Liver (tissue), 9 donors: Measurements from ENCODE around the gene PEX6. TPM values are rescaled to one million over a fixed set of nuclear protein-coding genes. Genes with fewer than 3 reads are reported as not detected.

Source experiments
- DNase-seq: peaks from one replicate; pipeline ENCODE4 v3.0.0-alpha.2; 2017; ENCODE audit warnings: low spot score
- H3K27ac ChIP-seq, 2 donors: one replicate each; pipeline ENCODE4 v1.7.0; 2013; ENCODE audit warnings: inconsistent platforms in 2 of 2, low read length in 2 of 2, control low read depth in 1 of 2, low read depth in 1 of 2, mild to moderate bottlenecking in 1 of 2
- H3K27me3 ChIP-seq, 4 donors: one replicate each; pipeline versions ENCODE4 v1.6.1 to v1.7.0; 2013; ENCODE audit warnings: low read length in 3 of 4, inconsistent platforms in 1 of 4, mild to moderate bottlenecking in 1 of 4, moderate library complexity in 1 of 4; ENCODE audit not compliant: control insufficient read depth in 4 of 4, insufficient read depth in 4 of 4
- H3K36me3 ChIP-seq, 4 donors: one replicate each; pipeline versions ENCODE4 v1.6.1 to v1.7.0; 2013; ENCODE audit warnings: low read length in 3 of 4, mild to moderate bottlenecking in 3 of 4, low read depth in 1 of 4, moderate library complexity in 1 of 4; ENCODE audit not compliant: control insufficient read depth in 4 of 4, insufficient read depth in 3 of 4
- H3K4me1 ChIP-seq, 4 donors: one replicate each; pipeline versions ENCODE4 v1.6.1 to v1.7.0; 2013; ENCODE audit warnings: low read length in 3 of 4, mild to moderate bottlenecking in 3 of 4, moderate library complexity in 1 of 4; ENCODE audit not compliant: control insufficient read depth in 4 of 4, insufficient read depth in 4 of 4
- H3K4me3 ChIP-seq, 3 donors: one replicate each; pipeline versions ENCODE4 v1.6.1 to v1.7.0; 2013; ENCODE audit warnings: low read length in 3 of 3, control low read depth in 1 of 3, low read depth in 1 of 3, mild to moderate bottlenecking in 1 of 3
- H3K9ac ChIP-seq, 2 donors: one replicate each; pipeline ENCODE4 v1.7.0; 2013; ENCODE audit warnings: low read length in 2 of 2, mild to moderate bottlenecking in 2 of 2, moderate library complexity in 2 of 2, control low read depth in 1 of 2, low read depth in 1 of 2
- H3K9me3 ChIP-seq, 4 donors: one replicate each; pipeline versions ENCODE4 v1.6.1 to v1.7.0; 2013; ENCODE audit warnings: low read length in 3 of 4; ENCODE audit not compliant: control insufficient read depth in 4 of 4
- EGR1 ChIP-seq, 2 donors: IDR thresholded peaks; 2 replicates each; pipeline ENCODE4 v1.6.1; 2016 to 2018; ENCODE audit warnings: antibody characterized with exemption in 2 of 2, low read depth in 2 of 2
- FOXA1 ChIP-seq: IDR thresholded peaks from 2 replicates; pipeline ENCODE4 v1.6.1; 2016; ENCODE audit warnings: antibody characterized with exemption
- GABPA ChIP-seq, 2 donors: IDR thresholded peaks in 1 of 2; conservative IDR thresholded peaks in 1 of 2; 2 replicates each; pipeline ENCODE4 v1.6.1; 2016; ENCODE audit warnings: antibody characterized with exemption in 2 of 2, mild to moderate bottlenecking in 1 of 2, moderate library complexity in 1 of 2
- HNF4A ChIP-seq, 2 donors: conservative IDR thresholded peaks; 2 replicates each; pipeline ENCODE4 v1.6.1; 2016; ENCODE audit warnings: antibody characterized with exemption in 2 of 2, mild to moderate bottlenecking in 2 of 2
- HNF4G ChIP-seq: IDR thresholded peaks from 2 replicates; pipeline ENCODE4 v1.6.1; 2016; ENCODE audit warnings: antibody characterized with exemption
- JUND ChIP-seq, 2 donors: IDR thresholded peaks; 2 replicates each; pipeline ENCODE4 v1.6.1; 2016; ENCODE audit warnings: antibody characterized with exemption in 2 of 2
- NR2F2 ChIP-seq: IDR thresholded peaks from 2 replicates; pipeline ENCODE4 v1.6.1; 2016; ENCODE audit warnings: antibody characterized with exemption
- RAD21 ChIP-seq, 2 donors: IDR thresholded peaks; 2 replicates each; pipeline ENCODE4 v1.6.1; 2016; ENCODE audit warnings: antibody characterized with exemption in 2 of 2, mild to moderate bottlenecking in 2 of 2
- RXRA ChIP-seq, 2 donors: IDR thresholded peaks; 2 replicates each; pipeline ENCODE4 v1.6.1; 2017 to 2018; ENCODE audit warnings: antibody characterized with exemption in 2 of 2, mild to moderate bottlenecking in 1 of 2
- SP1 ChIP-seq: IDR thresholded peaks from 2 replicates; pipeline ENCODE4 v1.6.1; 2018; ENCODE audit warnings: antibody characterized with exemption, mild to moderate bottlenecking
- YY1 ChIP-seq: IDR thresholded peaks from 2 replicates; pipeline ENCODE4 v1.6.1; 2016; ENCODE audit warnings: antibody characterized with exemption, mild to moderate bottlenecking
- WGBS: extraction: QIAGEN DNeasy Blood & Tissue Kit; methylation state at CpG from one replicate; pipeline ENCODE4 v1.1.7; 2013; 5-methylcytosine and 5-hydroxymethylcytosine counted together
- polyA plus RNA-seq, 2 donors: library from polyadenylated mRNA; stranded (reverse) in 1 of 2; unstranded in 1 of 2; fragments of 200-250 nt in 1 of 2; fragments of >200 nt in 1 of 2; fragmentation: Nextera tagmentation in 1 of 2; extraction: Ambion mirVana in 1 of 2; gene quantifications; one replicate each; pipeline versions ENCODE4 v1.2.1 to v1.2.3, GENCODE V29; 2013 to 2015
- total RNA-seq, 2 donors: library from RNA; depleted of rRNA; stranded (reverse); fragments of >200 nt; gene quantifications; one replicate each; pipeline ENCODE4 v1.2.3, GENCODE V29; 2014
- TF ChIP-seq, protein P1 (sequence below): IDR thresholded peaks from 2 replicates; pipeline ENCODE4 v1.6.1; 2016; ENCODE audit warnings: antibody characterized with exemption, mild to moderate bottlenecking
- TF ChIP-seq, protein P2 (sequence below): IDR thresholded peaks from 2 replicates; pipeline ENCODE4 v1.6.1; 2016; ENCODE audit warnings: antibody characterized with exemption
- TF ChIP-seq, protein P3 (sequence below): IDR thresholded peaks from 2 replicates; pipeline ENCODE4 v1.6.1; 2016; ENCODE audit warnings: antibody characterized with exemption
- TF ChIP-seq, protein P4 (sequence below): IDR thresholded peaks from 2 replicates; pipeline ENCODE4 v1.6.1; 2016; ENCODE audit warnings: antibody characterized with exemption
- TF ChIP-seq, protein P5 (sequence below): fragments of 150-350 bp; IDR thresholded peaks from 2 replicates; pipeline ENCODE4 v1.5.1; 2017; ENCODE audit warnings: improper control_type of control experiment, low read depth, low read length; ENCODE audit not compliant: missing input control
- donor health status: healthy.
- donor health status: healthy.
- donor health status: healthy.
- donor health status: healthy.
- donor health status: healthy.

PEX6 gene
- total and polyA plus RNA-seq, 4 donors, result 5.4 to 20.7 (median 15.2) TPM

DNA sequence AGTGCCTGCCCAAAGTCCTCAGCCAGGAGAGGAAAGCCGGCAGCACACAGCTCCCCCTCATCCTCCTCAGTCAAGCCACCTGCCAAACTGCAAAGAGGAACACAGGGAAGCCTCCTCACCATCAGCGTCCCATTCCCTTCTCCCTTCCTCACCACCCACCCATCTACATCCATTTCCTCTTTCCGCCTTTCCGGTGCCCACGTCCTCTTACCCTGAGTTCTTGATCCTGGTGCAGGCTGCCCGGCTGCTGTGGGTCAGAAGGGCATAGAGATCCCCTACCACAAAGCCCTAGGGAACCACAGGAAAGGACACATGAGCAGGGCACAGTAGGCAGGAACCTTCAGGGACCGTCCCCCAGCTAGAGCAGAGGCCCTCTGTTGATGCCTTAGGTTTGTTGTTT lies 12.4 kb downstream of the PEX6 start:
- Histone ChIP-seq H3K4me1 (peaks cover 2 to 23% (median 13%) of the 10 kb centered on the region in 4 donors), H3K9me3 (no peaks in the 10 kb centered on the region), H3K4me3 (no peak overlapping the region), H3K27me3 (no peaks in the 10 kb centered on the region), H3K9ac (no peak overlapping the region), H3K27ac (no peak overlapping the region), H3K36me3 (peaks cover 10 to 44% (median 28%) of the 10 kb centered on the region in 4 donors)
- DNase-seq, result no peak
- WGBS, result 76% methylated on average over 7 of the region's 7 CpGs
- TF ChIP-seq, protein P1, sequence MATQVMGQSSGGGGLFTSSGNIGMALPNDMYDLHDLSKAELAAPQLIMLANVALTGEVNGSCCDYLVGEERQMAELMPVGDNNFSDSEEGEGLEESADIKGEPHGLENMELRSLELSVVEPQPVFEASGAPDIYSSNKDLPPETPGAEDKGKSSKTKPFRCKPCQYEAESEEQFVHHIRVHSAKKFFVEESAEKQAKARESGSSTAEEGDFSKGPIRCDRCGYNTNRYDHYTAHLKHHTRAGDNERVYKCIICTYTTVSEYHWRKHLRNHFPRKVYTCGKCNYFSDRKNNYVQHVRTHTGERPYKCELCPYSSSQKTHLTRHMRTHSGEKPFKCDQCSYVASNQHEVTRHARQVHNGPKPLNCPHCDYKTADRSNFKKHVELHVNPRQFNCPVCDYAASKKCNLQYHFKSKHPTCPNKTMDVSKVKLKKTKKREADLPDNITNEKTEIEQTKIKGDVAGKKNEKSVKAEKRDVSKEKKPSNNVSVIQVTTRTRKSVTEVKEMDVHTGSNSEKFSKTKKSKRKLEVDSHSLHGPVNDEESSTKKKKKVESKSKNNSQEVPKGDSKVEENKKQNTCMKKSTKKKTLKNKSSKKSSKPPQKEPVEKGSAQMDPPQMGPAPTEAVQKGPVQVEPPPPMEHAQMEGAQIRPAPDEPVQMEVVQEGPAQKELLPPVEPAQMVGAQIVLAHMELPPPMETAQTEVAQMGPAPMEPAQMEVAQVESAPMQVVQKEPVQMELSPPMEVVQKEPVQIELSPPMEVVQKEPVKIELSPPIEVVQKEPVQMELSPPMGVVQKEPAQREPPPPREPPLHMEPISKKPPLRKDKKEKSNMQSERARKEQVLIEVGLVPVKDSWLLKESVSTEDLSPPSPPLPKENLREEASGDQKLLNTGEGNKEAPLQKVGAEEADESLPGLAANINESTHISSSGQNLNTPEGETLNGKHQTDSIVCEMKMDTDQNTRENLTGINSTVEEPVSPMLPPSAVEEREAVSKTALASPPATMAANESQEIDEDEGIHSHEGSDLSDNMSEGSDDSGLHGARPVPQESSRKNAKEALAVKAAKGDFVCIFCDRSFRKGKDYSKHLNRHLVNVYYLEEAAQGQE, result no peak
- TF ChIP-seq YY1, result no peak
- TF ChIP-seq NR2F2, result no peak
- no peak for TF ChIP-seq HNF4G
- no peak for TF ChIP-seq GABPA (IDR thresholded peaks at IDR 0.05 in 1 of 2, conservative IDR thresholded peaks at IDR 0.05 in 1 of 2)
- no peak for TF ChIP-seq RXRA (IDR thresholded peaks at IDR 0.05)
- TF ChIP-seq, protein P2, sequence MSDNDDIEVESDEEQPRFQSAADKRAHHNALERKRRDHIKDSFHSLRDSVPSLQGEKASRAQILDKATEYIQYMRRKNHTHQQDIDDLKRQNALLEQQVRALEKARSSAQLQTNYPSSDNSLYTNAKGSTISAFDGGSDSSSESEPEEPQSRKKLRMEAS, result no peak
- TF ChIP-seq, protein P3, sequence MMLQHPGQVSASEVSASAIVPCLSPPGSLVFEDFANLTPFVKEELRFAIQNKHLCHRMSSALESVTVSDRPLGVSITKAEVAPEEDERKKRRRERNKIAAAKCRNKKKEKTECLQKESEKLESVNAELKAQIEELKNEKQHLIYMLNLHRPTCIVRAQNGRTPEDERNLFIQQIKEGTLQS, result no peak
- TF ChIP-seq SP1, result no peak
- no peak for TF ChIP-seq FOXA1
- TF ChIP-seq EGR1 (IDR thresholded peaks at IDR 0.05; ENCODE audit: low read depth in 2 of 2), result no peak
- TF ChIP-seq JUND (IDR thresholded peaks at IDR 0.05), result no peak
- no peak for TF ChIP-seq RAD21 (IDR thresholded peaks at IDR 0.05)
- TF ChIP-seq, protein P4, sequence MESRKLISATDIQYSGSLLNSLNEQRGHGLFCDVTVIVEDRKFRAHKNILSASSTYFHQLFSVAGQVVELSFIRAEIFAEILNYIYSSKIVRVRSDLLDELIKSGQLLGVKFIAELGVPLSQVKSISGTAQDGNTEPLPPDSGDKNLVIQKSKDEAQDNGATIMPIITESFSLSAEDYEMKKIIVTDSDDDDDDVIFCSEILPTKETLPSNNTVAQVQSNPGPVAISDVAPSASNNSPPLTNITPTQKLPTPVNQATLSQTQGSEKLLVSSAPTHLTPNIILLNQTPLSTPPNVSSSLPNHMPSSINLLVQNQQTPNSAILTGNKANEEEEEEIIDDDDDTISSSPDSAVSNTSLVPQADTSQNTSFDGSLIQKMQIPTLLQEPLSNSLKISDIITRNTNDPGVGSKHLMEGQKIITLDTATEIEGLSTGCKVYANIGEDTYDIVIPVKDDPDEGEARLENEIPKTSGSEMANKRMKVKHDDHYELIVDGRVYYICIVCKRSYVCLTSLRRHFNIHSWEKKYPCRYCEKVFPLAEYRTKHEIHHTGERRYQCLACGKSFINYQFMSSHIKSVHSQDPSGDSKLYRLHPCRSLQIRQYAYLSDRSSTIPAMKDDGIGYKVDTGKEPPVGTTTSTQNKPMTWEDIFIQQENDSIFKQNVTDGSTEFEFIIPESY, result no peak
- TF ChIP-seq, protein P5, sequence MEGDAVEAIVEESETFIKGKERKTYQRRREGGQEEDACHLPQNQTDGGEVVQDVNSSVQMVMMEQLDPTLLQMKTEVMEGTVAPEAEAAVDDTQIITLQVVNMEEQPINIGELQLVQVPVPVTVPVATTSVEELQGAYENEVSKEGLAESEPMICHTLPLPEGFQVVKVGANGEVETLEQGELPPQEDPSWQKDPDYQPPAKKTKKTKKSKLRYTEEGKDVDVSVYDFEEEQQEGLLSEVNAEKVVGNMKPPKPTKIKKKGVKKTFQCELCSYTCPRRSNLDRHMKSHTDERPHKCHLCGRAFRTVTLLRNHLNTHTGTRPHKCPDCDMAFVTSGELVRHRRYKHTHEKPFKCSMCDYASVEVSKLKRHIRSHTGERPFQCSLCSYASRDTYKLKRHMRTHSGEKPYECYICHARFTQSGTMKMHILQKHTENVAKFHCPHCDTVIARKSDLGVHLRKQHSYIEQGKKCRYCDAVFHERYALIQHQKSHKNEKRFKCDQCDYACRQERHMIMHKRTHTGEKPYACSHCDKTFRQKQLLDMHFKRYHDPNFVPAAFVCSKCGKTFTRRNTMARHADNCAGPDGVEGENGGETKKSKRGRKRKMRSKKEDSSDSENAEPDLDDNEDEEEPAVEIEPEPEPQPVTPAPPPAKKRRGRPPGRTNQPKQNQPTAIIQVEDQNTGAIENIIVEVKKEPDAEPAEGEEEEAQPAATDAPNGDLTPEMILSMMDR, result no peak
- TF ChIP-seq HNF4A (conservative IDR thresholded peaks at IDR 0.05), result no peak
